HepG2 (cell line): Measurements from ENCODE around the gene CLIC4. TPM values are rescaled to one million over a fixed set of nuclear protein-coding genes. Genes with fewer than 3 reads are reported as not detected.

ENCODE experiments used
- AGO1 ChIP-seq: fragments of 200-400 bp; formaldehyde crosslinking; IDR thresholded peaks from 2 replicates; pipeline ENCODE4 v1.6.1; 2017; ENCODE audit warnings: mild to moderate bottlenecking, low read depth, low read length, moderate library complexity; ENCODE audit not compliant: poor library complexity, severe bottlenecking
- ELF1 ChIP-seq: sonication (generic); formaldehyde crosslinking; IDR thresholded peaks from 2 replicates; pipeline ENCODE4 v1.4.0; 2020; ENCODE audit warnings: missing genetic modification reagents
- HES4 ChIP-seq: sonication (generic); formaldehyde crosslinking; IDR thresholded peaks from 2 replicates; pipeline ENCODE4 v1.9.0; 2021; ENCODE audit warnings: mild to moderate bottlenecking, missing genetic modification reagents, borderline replicate concordance
- KLF13 ChIP-seq: sonication (generic); formaldehyde crosslinking; IDR thresholded peaks from 2 replicates; pipeline ENCODE4 v1.4.0; 2020; ENCODE audit warnings: mild to moderate bottlenecking, missing genetic modification reagents
- NFIB ChIP-seq: sonication (generic); formaldehyde crosslinking; IDR thresholded peaks from 2 replicates; pipeline ENCODE4 v1.9.0; 2021; ENCODE audit warnings: missing genetic modification reagents, mild to moderate bottlenecking, borderline replicate concordance
- PAX8 ChIP-seq: sonication (generic); formaldehyde crosslinking; IDR thresholded peaks from 2 replicates; pipeline ENCODE4 v1.8.0; 2022; ENCODE audit warnings: mild to moderate bottlenecking, missing genetic modification reagents, borderline replicate concordance
- PHB2 ChIP-seq: fragments of 450-650 bp; IDR thresholded peaks from 2 replicates; pipeline ENCODE4 v1.6.1; 2018; ENCODE audit not compliant: partially characterized antibody
- RAD21 ChIP-seq: fragments of 450-650 bp; formaldehyde crosslinking; IDR thresholded peaks from 2 replicates; pipeline ENCODE4 v1.5.0; 2020; ENCODE audit warnings: mild to moderate bottlenecking
- RXRB ChIP-seq: IDR thresholded peaks from 2 replicates; pipeline ENCODE4 v1.6.1; 2016; ENCODE audit warnings: borderline replicate concordance, missing genetic modification reagents, missing compliant biosample characterization
- SAP130 ChIP-seq: IDR thresholded peaks from 2 replicates; pipeline ENCODE4 v1.6.1; 2016; ENCODE audit warnings: low read depth
- SCMH1 ChIP-seq: sonication (generic); formaldehyde crosslinking; IDR thresholded peaks from 2 replicates; pipeline ENCODE4 v1.9.0; 2021; ENCODE audit warnings: missing genetic modification reagents, mild to moderate bottlenecking, borderline replicate concordance
- ZNF230 ChIP-seq: sonication (generic); formaldehyde crosslinking; IDR thresholded peaks from 2 replicates; pipeline ENCODE4 v1.4.0; 2020; ENCODE audit warnings: mild to moderate bottlenecking, missing genetic modification reagents
- ZNF33A ChIP-seq: sonication (generic); formaldehyde crosslinking; IDR thresholded peaks from 2 replicates; pipeline ENCODE4 v1.5.1; 2020; ENCODE audit warnings: missing genetic modification reagents, mild to moderate bottlenecking, moderate library complexity, borderline replicate concordance
- ZNF558 ChIP-seq: sonication (generic); formaldehyde crosslinking; IDR thresholded peaks from 2 replicates; pipeline ENCODE4 v1.9.0; 2022; ENCODE audit warnings: mild to moderate bottlenecking, missing genetic modification reagents, borderline replicate concordance
- ZNF782 ChIP-seq: sonication (generic); formaldehyde crosslinking; IDR thresholded peaks from 2 replicates; pipeline ENCODE4 v1.4.0; 2020; ENCODE audit warnings: missing genetic modification reagents, mild to moderate bottlenecking, borderline replicate concordance
- polyA plus RNA-seq, 8 experiments: library from polyadenylated mRNA; depleted of rRNA in 3 of 8; stranded (reverse) in 7 of 8; unstranded in 1 of 8; fragments of >200 nt; fragmentation: Illumina TruSeq in 4 of 8; extraction: Trizol in 4 of 8; gene quantifications; 2 replicates each; pipeline versions ENCODE4 v1.2.1 to v1.2.3, GENCODE V29; 2011 to 2016; ENCODE audit warnings: low read depth in 4 of 8, missing spikeins in 1 of 8, mixed read lengths in 1 of 8; ENCODE audit not compliant: insufficient read depth in 1 of 8
- total RNA-seq, 5 experiments: library from RNA; depleted of rRNA; stranded (reverse); fragments of >200 nt; fragmentation: Illumina TruSeq; extraction: Trizol; gene quantifications; 2 replicates each; pipeline ENCODE4 v1.2.3, GENCODE V29; 2016; ENCODE audit warnings: low read depth in 1 of 5
- TF ChIP-seq, protein P1 (sequence below): sonication (generic); formaldehyde crosslinking; IDR thresholded peaks from 2 replicates; pipeline ENCODE4 v1.4.0; 2020; ENCODE audit warnings: missing genetic modification reagents, borderline replicate concordance
- TF ChIP-seq, protein P2 (sequence below): sonication (generic); formaldehyde crosslinking; IDR thresholded peaks from 2 replicates; pipeline ENCODE4 v1.5.1; 2020; ENCODE audit warnings: missing genetic modification reagents, mild to moderate bottlenecking, borderline replicate concordance
- TF ChIP-seq, protein P3 (sequence below): sonication (generic); formaldehyde crosslinking; IDR thresholded peaks from 2 replicates; pipeline ENCODE4 v1.5.0; 2020; ENCODE audit warnings: missing genetic modification reagents, mild to moderate bottlenecking, borderline replicate concordance
- TF ChIP-seq, protein P4 (sequence below): sonication (generic); formaldehyde crosslinking; IDR thresholded peaks from 2 replicates; pipeline ENCODE4 v1.5.1; 2020; ENCODE audit warnings: missing genetic modification reagents, mild to moderate bottlenecking, borderline replicate concordance

Gene CLIC4
- total and polyA plus RNA-seq, 2 of the 13 experiments (the other 11 are each of a cell fraction or from before 2014, with no cell fraction given) = 23.3 to 77.4 TPM

DNA sequence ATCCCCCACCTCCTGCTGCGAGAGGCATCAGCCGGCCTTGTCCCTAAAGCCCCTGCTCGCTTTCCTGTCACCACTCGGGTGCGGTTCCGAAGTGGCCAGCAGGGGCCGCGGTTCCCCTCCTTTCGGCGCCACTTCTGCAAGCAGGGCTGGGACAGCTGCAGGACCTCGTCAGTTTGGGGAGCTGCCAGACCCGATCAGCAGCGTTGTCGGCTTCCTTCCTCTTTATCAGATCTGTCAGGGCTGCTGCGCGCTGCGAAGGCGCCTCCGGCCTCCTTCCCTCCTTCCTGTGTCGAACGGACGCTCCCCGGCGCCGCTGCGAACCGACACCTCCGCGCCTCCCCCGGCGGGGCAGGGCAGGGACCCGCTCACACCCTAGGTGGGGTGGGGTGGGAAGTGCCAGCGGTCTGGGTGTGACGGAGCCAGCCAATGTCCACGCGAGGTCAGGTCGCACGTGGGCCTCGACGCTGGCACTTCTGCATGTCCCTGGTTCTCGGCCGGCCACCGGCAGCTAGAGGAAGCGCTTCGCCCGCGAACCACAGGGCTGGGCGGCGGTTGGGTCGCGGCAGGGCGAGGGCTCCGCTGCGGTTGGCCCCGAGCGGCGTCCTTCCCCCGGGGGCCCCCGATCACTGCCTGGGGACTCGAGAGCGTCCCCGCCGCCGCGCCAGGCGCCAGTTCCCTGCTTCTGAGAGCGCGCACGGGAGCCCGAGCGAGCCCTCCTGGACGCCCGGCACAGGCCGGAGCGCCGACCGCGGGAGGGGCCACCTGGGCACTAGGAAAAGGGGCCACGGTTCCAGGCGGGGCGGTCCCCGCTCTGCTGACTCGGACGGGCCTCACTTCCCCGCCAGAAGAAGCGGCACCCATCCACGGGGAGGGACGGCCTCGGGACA, 103.0 kb downstream of the CLIC4 start (continued):
- TF ChIP-seq HES4 (0 out of 2 replicates have a peak, but pooled peaks have one; percentile 24), ELF1 (CRISPR knock-in tag) (peak; percentile 45; the same call in 1 of the 2 replicates), ZNF33A (no peak), SCMH1 (CRISPR knock-in tag) (no peak), PAX8 (CRISPR knock-in tag) (peak; percentile 72; the same call in 1 of the 2 replicates), RAD21 (CRISPR knock-in tag) (peak; percentile 95), ZNF230 (CRISPR knock-in tag) (0 out of 2 replicates have a peak, but pooled peaks have one; percentile 74), AGO1 (peak; percentile 82), NFIB (CRISPR knock-in tag) (peak; percentile 88; the same call in 1 of the 2 replicates), ZNF782 (no peak), SAP130 (CRISPR knock-in tag) (peak; percentile 23; the same call in 1 of the 2 replicates), RXRB (peak; percentile 31; the same call in 1 of the 2 replicates), KLF13 (CRISPR knock-in tag) (no peak), ZNF558 (0 out of 2 replicates have a peak, but pooled peaks have one; percentile 56), PHB2 (no peak)
- TF ChIP-seq, protein P1, sequence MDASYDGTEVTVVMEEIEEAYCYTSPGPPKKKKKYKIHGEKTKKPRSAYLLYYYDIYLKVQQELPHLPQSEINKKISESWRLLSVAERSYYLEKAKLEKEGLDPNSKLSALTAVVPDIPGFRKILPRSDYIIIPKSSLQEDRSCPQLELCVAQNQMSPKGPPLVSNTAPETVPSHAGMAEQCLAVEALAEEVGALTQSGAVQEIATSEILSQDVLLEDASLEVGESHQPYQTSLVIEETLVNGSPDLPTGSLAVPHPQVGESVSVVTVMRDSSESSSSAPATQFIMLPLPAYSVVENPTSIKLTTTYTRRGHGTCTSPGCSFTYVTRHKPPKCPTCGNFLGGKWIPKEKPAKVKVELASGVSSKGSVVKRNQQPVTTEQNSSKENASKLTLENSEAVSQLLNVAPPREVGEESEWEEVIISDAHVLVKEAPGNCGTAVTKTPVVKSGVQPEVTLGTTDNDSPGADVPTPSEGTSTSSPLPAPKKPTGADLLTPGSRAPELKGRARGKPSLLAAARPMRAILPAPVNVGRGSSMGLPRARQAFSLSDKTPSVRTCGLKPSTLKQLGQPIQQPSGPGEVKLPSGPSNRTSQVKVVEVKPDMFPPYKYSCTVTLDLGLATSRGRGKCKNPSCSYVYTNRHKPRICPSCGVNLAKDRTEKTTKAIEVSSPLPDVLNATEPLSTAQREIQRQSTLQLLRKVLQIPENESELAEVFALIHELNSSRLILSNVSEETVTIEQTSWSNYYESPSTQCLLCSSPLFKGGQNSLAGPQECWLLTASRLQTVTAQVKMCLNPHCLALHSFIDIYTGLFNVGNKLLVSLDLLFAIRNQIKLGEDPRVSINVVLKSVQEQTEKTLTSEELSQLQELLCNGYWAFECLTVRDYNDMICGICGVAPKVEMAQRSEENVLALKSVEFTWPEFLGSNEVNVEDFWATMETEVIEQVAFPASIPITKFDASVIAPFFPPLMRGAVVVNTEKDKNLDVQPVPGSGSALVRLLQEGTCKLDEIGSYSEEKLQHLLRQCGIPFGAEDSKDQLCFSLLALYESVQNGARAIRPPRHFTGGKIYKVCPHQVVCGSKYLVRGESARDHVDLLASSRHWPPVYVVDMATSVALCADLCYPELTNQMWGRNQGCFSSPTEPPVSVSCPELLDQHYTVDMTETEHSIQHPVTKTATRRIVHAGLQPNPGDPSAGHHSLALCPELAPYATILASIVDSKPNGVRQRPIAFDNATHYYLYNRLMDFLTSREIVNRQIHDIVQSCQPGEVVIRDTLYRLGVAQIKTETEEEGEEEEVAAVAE (CRISPR knock-in tag) = peak; percentile 29; the same call in 1 of the 2 replicates
- TF ChIP-seq, protein P2, sequence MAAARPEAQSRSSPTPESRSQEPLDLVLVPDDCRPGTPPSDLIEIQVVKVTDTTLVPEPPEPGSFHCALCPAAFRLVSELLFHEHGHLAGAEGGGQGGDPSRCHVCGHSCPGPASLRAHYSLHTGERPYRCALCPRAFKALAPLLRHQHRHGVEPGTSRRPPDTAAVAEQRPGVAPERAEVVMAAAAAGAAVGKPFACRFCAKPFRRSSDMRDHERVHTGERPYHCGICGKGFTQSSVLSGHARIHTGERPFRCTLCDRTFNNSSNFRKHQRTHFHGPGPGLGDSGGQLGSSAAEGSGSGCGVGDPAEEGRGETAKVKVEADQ (CRISPR knock-in tag) = no peak
- TF ChIP-seq, protein P3, sequence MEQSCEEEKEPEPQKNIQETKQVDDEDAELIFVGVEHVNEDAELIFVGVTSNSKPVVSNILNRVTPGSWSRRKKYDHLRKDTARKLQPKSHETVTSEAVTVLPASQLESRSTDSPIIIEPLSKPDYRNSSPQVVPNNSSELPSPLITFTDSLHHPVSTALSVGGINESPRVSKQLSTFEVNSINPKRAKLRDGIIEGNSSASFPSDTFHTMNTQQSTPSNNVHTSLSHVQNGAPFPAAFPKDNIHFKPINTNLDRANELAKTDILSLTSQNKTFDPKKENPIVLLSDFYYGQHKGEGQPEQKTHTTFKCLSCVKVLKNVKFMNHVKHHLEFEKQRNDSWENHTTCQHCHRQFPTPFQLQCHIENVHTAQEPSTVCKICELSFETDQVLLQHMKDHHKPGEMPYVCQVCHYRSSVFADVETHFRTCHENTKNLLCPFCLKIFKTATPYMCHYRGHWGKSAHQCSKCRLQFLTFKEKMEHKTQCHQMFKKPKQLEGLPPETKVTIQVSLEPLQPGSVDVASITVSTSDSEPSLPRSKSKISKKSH (CRISPR knock-in tag) = peak; percentile 68; the same call in 1 of the 2 replicates
- TF ChIP-seq, protein P4, sequence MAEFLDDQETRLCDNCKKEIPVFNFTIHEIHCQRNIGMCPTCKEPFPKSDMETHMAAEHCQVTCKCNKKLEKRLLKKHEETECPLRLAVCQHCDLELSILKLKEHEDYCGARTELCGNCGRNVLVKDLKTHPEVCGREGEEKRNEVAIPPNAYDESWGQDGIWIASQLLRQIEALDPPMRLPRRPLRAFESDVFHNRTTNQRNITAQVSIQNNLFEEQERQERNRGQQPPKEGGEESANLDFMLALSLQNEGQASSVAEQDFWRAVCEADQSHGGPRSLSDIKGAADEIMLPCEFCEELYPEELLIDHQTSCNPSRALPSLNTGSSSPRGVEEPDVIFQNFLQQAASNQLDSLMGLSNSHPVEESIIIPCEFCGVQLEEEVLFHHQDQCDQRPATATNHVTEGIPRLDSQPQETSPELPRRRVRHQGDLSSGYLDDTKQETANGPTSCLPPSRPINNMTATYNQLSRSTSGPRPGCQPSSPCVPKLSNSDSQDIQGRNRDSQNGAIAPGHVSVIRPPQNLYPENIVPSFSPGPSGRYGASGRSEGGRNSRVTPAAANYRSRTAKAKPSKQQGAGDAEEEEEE (CRISPR knock-in tag) = no peak
